Natural killer cell (primary cell): Measurements from ENCODE around the gene FUT3. TPM values are rescaled to one million over a fixed set of nuclear protein-coding genes. Genes with fewer than 3 reads are reported as not detected.

Experiments used
- ATAC-seq, 3 donors: fragments of 150-1000 bp in 2 of 3; fragments of 200-7000 bp in 1 of 3; cut with Tn5 transposase; 1 replicate in 1 of 3; 2 replicates in 2 of 3; pipeline ENCODE4 v1.10.0; 2021; ENCODE audit warnings: mild to moderate bottlenecking in 2 of 3, moderate library complexity in 2 of 3
- DNase-seq, 2 donors: peaks; one replicate each; pipeline versions ENCODE4 v3.0.0 to v3.0.0-alpha.2; 2013 to 2021; ENCODE audit warnings: mixed read lengths in 1 of 2
- H3K27ac ChIP-seq: one replicate; pipeline ENCODE4 v1.5.1; 2013; ENCODE audit warnings: mild to moderate bottlenecking, low read length
- H3K27me3 ChIP-seq: one replicate; pipeline ENCODE4 v1.6.1; 2013; ENCODE audit warnings: low read length; ENCODE audit not compliant: control insufficient read depth, insufficient read depth
- H3K36me3 ChIP-seq: one replicate; pipeline ENCODE4 v1.6.1; 2013; ENCODE audit warnings: low read length; ENCODE audit not compliant: control insufficient read depth, insufficient read depth
- H3K4me1 ChIP-seq: one replicate; pipeline ENCODE4 v1.6.1; 2013; ENCODE audit warnings: low read length; ENCODE audit not compliant: control insufficient read depth, insufficient read depth
- H3K4me3 ChIP-seq: one replicate; pipeline ENCODE4 v1.5.1; 2013; ENCODE audit warnings: low read length
- H3K9me3 ChIP-seq: one replicate; pipeline ENCODE4 v1.6.1; 2013; ENCODE audit warnings: low read length; ENCODE audit not compliant: control insufficient read depth, insufficient read depth
- H3K27ac Mint-ChIP-seq, 2 donors: one replicate each; pipeline ENCODE4 v1.8.0; 2022; ENCODE audit warnings: mild to moderate bottlenecking in 2 of 2, mixed read lengths in 2 of 2, moderate library complexity in 1 of 2
- H3K27me3 Mint-ChIP-seq, 2 donors: one replicate each; pipeline ENCODE4 v1.8.0; 2022; ENCODE audit warnings: low read depth in 2 of 2, mixed read lengths in 2 of 2
- H3K36me3 Mint-ChIP-seq: one replicate; pipeline ENCODE4 v1.8.0; 2022; ENCODE audit warnings: mixed read lengths
- H3K4me1 Mint-ChIP-seq, 2 donors: one replicate each; pipeline ENCODE4 v1.8.0; 2022; ENCODE audit warnings: mixed read lengths in 2 of 2
- H3K4me3 Mint-ChIP-seq: one replicate; pipeline ENCODE4 v1.8.0; 2022; ENCODE audit warnings: mild to moderate bottlenecking, moderate library complexity, mixed read lengths
- H3K9me3 Mint-ChIP-seq, 2 donors: one replicate each; pipeline ENCODE4 v1.8.0; 2022; ENCODE audit warnings: mixed read lengths in 2 of 2
- WGBS: methylation state at CpG from one replicate; pipeline ENCODE4 v1.1.7; 2013; ENCODE audit warnings: missing lambda C conversion rate; ENCODE audit not compliant: insufficient coverage; 5-methylcytosine and 5-hydroxymethylcytosine counted together
- intact Hi-C: fragments of 100-400 bp; cut with micrococcal nuclease; formaldehyde crosslinking; loops from one replicate; pipeline ENCODE4 v1.14.2; 2022
- total RNA-seq, 4 donors: library from RNA; stranded (reverse); fragments of 120-200 nt in 1 of 4; gene quantifications; one replicate each; pipeline versions ENCODE4 v1.2.3 to v1.2.4, GENCODE V29; 2013 to 2022
- TF ChIP-seq, protein P1 (sequence below): fragments of 200-600 bp; IDR thresholded peaks from one replicate; pipeline ENCODE4 v1.8.0; 2022; ENCODE audit warnings: antibody characterized with exemption

FUT3 gene
- total RNA-seq, 3 donors from 2014 or later (not counting 1 experiment from before 2014, with no cell fraction given) = not detected

GRCh38 chr19:5873617-5874199 lies 22.5 kb upstream of the FUT3 start:
- Mint-ChIP-seq H3K4me1 (no peaks in the 10 kb centered on the region), H3K27ac (no peak overlapping the region), H3K27me3 (peaks cover 0 to 6% of the 10 kb centered on the region in 2 donors), H3K9me3 (no peaks in the 10 kb centered on the region), H3K4me3 (no peak overlapping the region), H3K36me3 (no peaks in the 10 kb centered on the region)
- H3K4me1 ChIP-seq = no peaks in the 10 kb centered on the region
- H3K27me3 ChIP-seq = no peaks in the 10 kb centered on the region
- no peak overlapping the region for H3K27ac ChIP-seq
- 92% methylated on average over 12 of the region's 12 CpGs for WGBS
- no peaks in the 10 kb centered on the region for H3K9me3 ChIP-seq
- no peak overlapping the region for H3K4me3 ChIP-seq
- ATAC-seq (no peak), DNase-seq (no peak)
- H3K36me3 ChIP-seq = no peaks in the 10 kb centered on the region
- intact Hi-C loops = no loop called here
- TF ChIP-seq, protein P1, sequence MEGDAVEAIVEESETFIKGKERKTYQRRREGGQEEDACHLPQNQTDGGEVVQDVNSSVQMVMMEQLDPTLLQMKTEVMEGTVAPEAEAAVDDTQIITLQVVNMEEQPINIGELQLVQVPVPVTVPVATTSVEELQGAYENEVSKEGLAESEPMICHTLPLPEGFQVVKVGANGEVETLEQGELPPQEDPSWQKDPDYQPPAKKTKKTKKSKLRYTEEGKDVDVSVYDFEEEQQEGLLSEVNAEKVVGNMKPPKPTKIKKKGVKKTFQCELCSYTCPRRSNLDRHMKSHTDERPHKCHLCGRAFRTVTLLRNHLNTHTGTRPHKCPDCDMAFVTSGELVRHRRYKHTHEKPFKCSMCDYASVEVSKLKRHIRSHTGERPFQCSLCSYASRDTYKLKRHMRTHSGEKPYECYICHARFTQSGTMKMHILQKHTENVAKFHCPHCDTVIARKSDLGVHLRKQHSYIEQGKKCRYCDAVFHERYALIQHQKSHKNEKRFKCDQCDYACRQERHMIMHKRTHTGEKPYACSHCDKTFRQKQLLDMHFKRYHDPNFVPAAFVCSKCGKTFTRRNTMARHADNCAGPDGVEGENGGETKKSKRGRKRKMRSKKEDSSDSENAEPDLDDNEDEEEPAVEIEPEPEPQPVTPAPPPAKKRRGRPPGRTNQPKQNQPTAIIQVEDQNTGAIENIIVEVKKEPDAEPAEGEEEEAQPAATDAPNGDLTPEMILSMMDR = no peak

- DNase-seq (no peak), ATAC-seq (no peak)
- Histone ChIP-seq H3K27me3 (no peaks in the 10 kb centered on the region), H3K4me1 (peaks cover 3% of the 10 kb centered on the region), H3K36me3 (no peaks in the 10 kb centered on the region), H3K4me3 (no peak overlapping the region), H3K9me3 (no peaks in the 10 kb centered on the region), H3K27ac (no peak overlapping the region)
- no peak overlapping the region for H3K4me3 Mint-ChIP-seq
- TF ChIP-seq, protein P1 = no peak
- no peak overlapping the region for H3K27ac Mint-ChIP-seq
- intact Hi-C loops = no loop called here
- no peaks in the 10 kb centered on the region for H3K36me3 Mint-ChIP-seq
- no peaks in the 10 kb centered on the region for H3K27me3 Mint-ChIP-seq
- H3K4me1 Mint-ChIP-seq = peaks cover 1 to 2% of the 10 kb centered on the region in 2 donors
- 86% methylated on average over 12 of the region's 12 CpGs for WGBS
- H3K9me3 Mint-ChIP-seq = no peaks in the 10 kb centered on the region
Observed at GRCh38 chr19:5870986-5871394, 19.7 kb upstream of the FUT3 start.

DNA sequence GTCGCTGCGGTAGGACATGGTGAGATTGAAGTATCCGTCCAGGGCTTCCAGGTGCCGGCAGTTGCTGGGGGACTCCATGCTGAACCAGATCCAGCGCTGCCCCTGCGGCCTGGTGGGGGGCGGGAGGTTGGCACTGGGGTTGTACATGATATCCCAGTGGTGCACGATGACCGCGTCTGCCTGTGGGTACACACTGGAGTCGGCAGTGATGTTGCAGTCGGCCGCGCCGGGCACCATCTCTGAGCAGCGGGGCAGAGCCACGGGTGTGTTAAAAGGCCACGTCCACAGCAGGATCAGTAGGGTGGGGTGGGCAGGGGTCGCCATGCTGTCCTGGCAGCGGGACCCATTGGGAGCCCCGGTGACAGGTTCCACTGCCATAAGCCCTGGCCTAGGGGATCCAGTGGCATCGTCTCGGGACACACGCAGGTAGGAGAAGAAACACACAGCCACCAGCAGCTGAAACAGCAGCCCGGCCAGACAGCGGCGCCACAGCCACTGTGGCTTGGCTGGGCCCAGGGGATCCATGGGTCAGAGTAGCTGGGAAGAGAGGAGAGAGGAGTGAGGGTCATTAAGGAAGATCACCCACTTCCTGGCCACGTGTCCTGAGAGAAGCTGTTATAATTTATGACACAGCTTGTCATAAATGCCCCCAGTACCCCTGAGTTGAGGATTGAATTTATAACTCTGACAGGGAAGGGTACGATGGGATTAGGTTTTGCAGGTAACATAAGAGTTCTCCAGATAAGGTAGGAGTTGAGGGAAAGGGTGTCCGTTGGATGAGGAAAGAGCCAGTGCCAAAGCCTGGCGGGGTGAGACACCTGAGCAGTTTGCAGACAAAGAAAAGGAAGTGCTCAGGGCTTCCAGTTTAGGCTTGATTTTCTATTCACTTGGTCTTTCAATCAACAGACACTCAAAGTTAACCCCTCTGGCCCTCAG lies 16.2 kb upstream of the FUT3 start:
- WGBS = 91% methylated on average over 31 of the region's 31 CpGs
- Histone ChIP-seq H3K27me3 (no peaks in the 10 kb centered on the region), H3K36me3 (no peaks in the 10 kb centered on the region), H3K4me1 (peaks cover 24% of the 10 kb centered on the region), H3K9me3 (no peaks in the 10 kb centered on the region), H3K27ac (no peak overlapping the region), H3K4me3 (no peak overlapping the region)
- H3K36me3 Mint-ChIP-seq = no peaks in the 10 kb centered on the region
- intact Hi-C loops = no loop called here
- H3K9me3 Mint-ChIP-seq = no peaks in the 10 kb centered on the region
- peak overlapping the region in 1 of 2 donors; percentile 40 for H3K27ac Mint-ChIP-seq
- DNase-seq (no peak), ATAC-seq (no peak)
- no peaks in the 10 kb centered on the region for H3K27me3 Mint-ChIP-seq
- TF ChIP-seq, protein P1 = no peak
- peaks cover 18 to 19% of the 10 kb centered on the region in 2 donors for H3K4me1 Mint-ChIP-seq
- H3K4me3 Mint-ChIP-seq = no peak overlapping the region
